Adrenal gland (tissue), 5 donors: ENCODE data around the gene HVCN1.

Experiments
- POLR2A ChIP-seq, 2 donors: fragments of 450-650 bp; IDR thresholded peaks; one replicate each; pipeline ENCODE4 v1.6.1; 2017; ENCODE audit warnings: antibody characterized with exemption in 2 of 2, mild to moderate bottlenecking in 2 of 2, moderate library complexity in 1 of 2
- TF ChIP-seq, protein P1 (sequence below), 6 experiments: fragments of 450-650 bp in 4 of 6; fragments of 200-600 bp in 2 of 6; sonication (generic) in 1 of 6; IDR thresholded peaks; 1 replicate in 5 of 6; 2 replicates in 1 of 6; pipeline versions ENCODE4 v1.5.1 to v1.8.0; 2016 to 2021; ENCODE audit warnings: antibody characterized with exemption in 6 of 6, mild to moderate bottlenecking in 2 of 6, moderate library complexity in 1 of 6
- donor health status: DM: no; HTN: no; CAD: no.

DNA sequence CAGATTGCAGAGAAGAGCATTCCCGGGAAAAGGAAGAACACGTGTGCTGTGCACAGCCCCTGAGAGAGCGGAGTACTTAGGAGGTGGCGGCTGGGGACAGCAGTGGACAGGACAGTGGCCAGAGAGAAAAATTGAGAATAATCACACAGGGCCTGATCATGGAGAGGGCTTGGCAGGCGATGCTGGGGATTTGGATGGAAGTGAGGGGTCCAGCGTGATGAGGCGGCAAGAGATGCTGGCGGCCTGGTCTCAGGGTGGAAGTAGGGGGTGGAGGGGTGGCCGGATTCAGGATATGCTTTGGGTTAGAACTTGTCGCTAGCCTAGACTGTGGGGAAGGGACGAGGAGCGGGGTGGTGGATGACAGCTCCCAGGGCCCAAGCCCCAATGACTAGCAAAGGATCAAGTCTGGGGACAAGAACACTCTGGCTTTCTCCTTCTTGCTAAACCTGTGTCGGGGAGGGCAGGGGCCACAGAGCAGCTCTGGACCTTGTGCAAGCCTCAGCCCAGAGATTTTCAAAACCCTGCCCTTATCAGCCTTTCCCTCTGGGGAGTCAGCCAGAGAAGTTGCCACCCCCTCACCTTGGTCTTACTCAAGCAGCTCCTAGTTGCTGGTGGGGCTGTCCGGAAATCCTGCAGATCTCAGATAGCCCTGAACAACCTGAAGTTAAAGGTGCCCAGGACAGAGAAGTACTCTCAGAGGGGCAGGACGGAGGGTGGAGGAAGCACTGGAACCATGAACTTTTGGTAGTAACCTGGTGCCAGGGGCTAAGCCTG is 1.3 kb downstream of the HVCN1 start:
- no peak for TF ChIP-seq POLR2A (IDR thresholded peaks at IDR 0.05)
- TF ChIP-seq, protein P1, sequence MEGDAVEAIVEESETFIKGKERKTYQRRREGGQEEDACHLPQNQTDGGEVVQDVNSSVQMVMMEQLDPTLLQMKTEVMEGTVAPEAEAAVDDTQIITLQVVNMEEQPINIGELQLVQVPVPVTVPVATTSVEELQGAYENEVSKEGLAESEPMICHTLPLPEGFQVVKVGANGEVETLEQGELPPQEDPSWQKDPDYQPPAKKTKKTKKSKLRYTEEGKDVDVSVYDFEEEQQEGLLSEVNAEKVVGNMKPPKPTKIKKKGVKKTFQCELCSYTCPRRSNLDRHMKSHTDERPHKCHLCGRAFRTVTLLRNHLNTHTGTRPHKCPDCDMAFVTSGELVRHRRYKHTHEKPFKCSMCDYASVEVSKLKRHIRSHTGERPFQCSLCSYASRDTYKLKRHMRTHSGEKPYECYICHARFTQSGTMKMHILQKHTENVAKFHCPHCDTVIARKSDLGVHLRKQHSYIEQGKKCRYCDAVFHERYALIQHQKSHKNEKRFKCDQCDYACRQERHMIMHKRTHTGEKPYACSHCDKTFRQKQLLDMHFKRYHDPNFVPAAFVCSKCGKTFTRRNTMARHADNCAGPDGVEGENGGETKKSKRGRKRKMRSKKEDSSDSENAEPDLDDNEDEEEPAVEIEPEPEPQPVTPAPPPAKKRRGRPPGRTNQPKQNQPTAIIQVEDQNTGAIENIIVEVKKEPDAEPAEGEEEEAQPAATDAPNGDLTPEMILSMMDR (IDR thresholded peaks at IDR 0.05) = no peak
